ENCODE measurements around the gene FBXO7. TPM values are rescaled to one million over a fixed set of nuclear protein-coding genes. Genes with fewer than 3 reads are reported as not detected.

The FBXO7 gene
- total RNA-seq, 1 experiment from 2014 or later: 47.8 TPM

DNA sequence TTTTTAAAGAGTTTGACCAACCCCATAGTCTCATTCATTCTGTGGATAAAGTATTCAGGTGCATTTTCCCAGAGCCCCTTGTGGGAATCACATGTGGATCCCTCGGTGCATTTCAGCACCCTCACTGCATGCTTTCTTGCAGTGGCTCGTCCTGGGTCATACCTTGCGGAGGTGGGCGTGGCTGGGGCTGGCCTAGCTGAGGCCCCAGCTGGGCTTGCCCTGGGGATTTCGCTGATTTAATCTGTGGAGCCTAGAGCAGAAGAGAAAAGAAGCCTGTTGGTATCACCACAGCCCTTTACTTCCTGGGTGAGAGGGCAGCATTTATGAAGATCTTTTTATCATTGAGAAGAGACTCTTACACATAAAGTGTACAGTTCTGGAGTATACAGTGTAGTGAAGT is 53.1 kb downstream of the FBXO7 start:
- DNase-seq: no peak
- H3K4me1 ChIP-seq (ENCODE audit: insufficient read depth, low read length): no peaks in the 10 kb centered on the region
- H3K4me2 ChIP-seq (ENCODE audit: insufficient read depth, insufficient read length, low read length): no peak overlapping the region
- no peak overlapping the region for H4K5ac ChIP-seq (ENCODE audit: insufficient read length, low read depth, low read length)
- Mint-ChIP-seq H3K9me3 (peaks cover 0 to 3% of the 10 kb centered on the region in 2 experiments; a peak in 1 of 5 replicates), H3K4me3 (no peak overlapping the region), H3K36me3 (ENCODE audit: insufficient read depth in 1 of 3, low read depth in 3 of 3) (peaks cover 0 to 23% (median 7%) of the 10 kb centered on the region in 3 experiments; a peak in 5 of 7 replicates), H3K4me1 (peaks cover 10 to 16% of the 10 kb centered on the region in 2 experiments), H3K27me3 (ENCODE audit: low read depth) (peaks cover 3% of the 10 kb centered on the region), H3K27ac (no peak overlapping the region)
- no peak overlapping the region for H2BK5ac ChIP-seq (ENCODE audit: insufficient read length, low read length)
- WGBS (ENCODE audit: extremely low coverage, insufficient read length, low lambda C conversion rate): no CpG with 5 or more reads among the region's 5 CpGs
- H3T11ph ChIP-seq (ENCODE audit: low read length): no peak overlapping the region
- no peak overlapping the region for H2BK12ac ChIP-seq (ENCODE audit: insufficient read length, low read depth, low read length)
- no peak overlapping the region for H2AK5ac ChIP-seq (ENCODE audit: insufficient read length, low read length)
- H3K9ac ChIP-seq (ENCODE audit: extremely low read depth, insufficient read length, low read length): no peak overlapping the region
- no peak overlapping the region for H3K27ac ChIP-seq (ENCODE audit: insufficient read length, low read depth, low read length)
- no peak overlapping the region for H2BK15ac ChIP-seq (ENCODE audit: low read depth, low read length)
- TF ChIP-seq CTCF (conservative IDR thresholded peaks at IDR 0.05): no peak
- H3K18ac ChIP-seq (ENCODE audit: insufficient read length, low read depth, low read length): no peak overlapping the region
- no peaks in the 10 kb centered on the region for H3K9me3 ChIP-seq (ENCODE audit: control insufficient read depth, low read depth, low read length)
- no peak overlapping the region for H4K91ac ChIP-seq (ENCODE audit: insufficient read length, low read depth, low read length)
- no peak overlapping the region for H4K8ac ChIP-seq (replicated peaks; ENCODE audit: insufficient read length, low read depth, low read length)
- no peak overlapping the region for H3K4ac ChIP-seq (ENCODE audit: low read depth, low read length)
- H3K23me2 ChIP-seq (ENCODE audit: insufficient read length, low read depth, low read length, poor library complexity, severe bottlenecking): peaks cover 3% of the 10 kb centered on the region
- H3K27me3 ChIP-seq (ENCODE audit: insufficient read depth, low read length): no peaks in the 10 kb centered on the region
- H3K56ac ChIP-seq (ENCODE audit: insufficient read length, low read depth, low read length): no peak overlapping the region
- no peaks in the 10 kb centered on the region for H3K79me1 ChIP-seq (ENCODE audit: insufficient read depth, low read depth, low read length, poor library complexity, severe bottlenecking)
- H4K20me1 ChIP-seq (ENCODE audit: control insufficient read depth, insufficient read depth, insufficient read length): no peaks in the 10 kb centered on the region
- H2AFZ ChIP-seq (ENCODE audit: low read length): no peak overlapping the region
- H2BK120ac ChIP-seq (ENCODE audit: low read depth, low read length, poor library complexity, severe bottlenecking): no peak overlapping the region
- H3K79me2 ChIP-seq (ENCODE audit: insufficient read depth, low read length): no peaks in the 10 kb centered on the region
- H3K23ac ChIP-seq (ENCODE audit: insufficient read length, low read depth, low read length): no peak overlapping the region
- H2BK20ac ChIP-seq (ENCODE audit: low read depth, low read length, poor library complexity, severe bottlenecking): no peak overlapping the region
- H3K14ac ChIP-seq (ENCODE audit: insufficient read depth, low read length): no peak overlapping the region

Data from H9 (cell line).